ENCODE measurements around the gene TIGD6. TPM values are rescaled to one million over a fixed set of nuclear protein-coding genes. Genes with fewer than 3 reads are reported as not detected.

The TIGD6 gene
- total RNA-seq, 1 experiment from 2014 or later: 2.1 TPM

- no peak overlapping the region for H3K4me3 Mint-ChIP-seq
- H3K27me3 Mint-ChIP-seq (ENCODE audit: low read depth): no peaks in the 10 kb centered on the region
- H3K9me3 Mint-ChIP-seq: no peaks in the 10 kb centered on the region
- DNase-seq (ENCODE audit: low spot score): no peak
- H3K36me3 Mint-ChIP-seq: no peaks in the 10 kb centered on the region
- ChIA-PET POLR2A (no interaction called here), CTCF (interaction anchor here (1.5 to 2.7 kb wide), 2 partner anchors 102 to 121 kb away, joined by 3 to 9 read pairs; no protein-coding TSS in a partner anchor)
- no peak overlapping the region for H3K27ac Mint-ChIP-seq
- TF ChIP-seq, protein P1, sequence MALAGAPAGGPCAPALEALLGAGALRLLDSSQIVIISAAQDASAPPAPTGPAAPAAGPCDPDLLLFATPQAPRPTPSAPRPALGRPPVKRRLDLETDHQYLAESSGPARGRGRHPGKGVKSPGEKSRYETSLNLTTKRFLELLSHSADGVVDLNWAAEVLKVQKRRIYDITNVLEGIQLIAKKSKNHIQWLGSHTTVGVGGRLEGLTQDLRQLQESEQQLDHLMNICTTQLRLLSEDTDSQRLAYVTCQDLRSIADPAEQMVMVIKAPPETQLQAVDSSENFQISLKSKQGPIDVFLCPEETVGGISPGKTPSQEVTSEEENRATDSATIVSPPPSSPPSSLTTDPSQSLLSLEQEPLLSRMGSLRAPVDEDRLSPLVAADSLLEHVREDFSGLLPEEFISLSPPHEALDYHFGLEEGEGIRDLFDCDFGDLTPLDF (CRISPR knock-in tag; IDR thresholded peaks at IDR 0.05): no peak
- TF ChIP-seq ZNF416 (CRISPR knock-in tag; IDR thresholded peaks at IDR 0.05): no peak
- TF ChIP-seq ZNF317 (CRISPR knock-in tag; IDR thresholded peaks at IDR 0.05; ENCODE audit: borderline replicate concordance, low read depth): no peak
- no peak for TF ChIP-seq ZNF138 (CRISPR knock-in tag; conservative IDR thresholded peaks at IDR 0.05)
- TF ChIP-seq, protein P2, sequence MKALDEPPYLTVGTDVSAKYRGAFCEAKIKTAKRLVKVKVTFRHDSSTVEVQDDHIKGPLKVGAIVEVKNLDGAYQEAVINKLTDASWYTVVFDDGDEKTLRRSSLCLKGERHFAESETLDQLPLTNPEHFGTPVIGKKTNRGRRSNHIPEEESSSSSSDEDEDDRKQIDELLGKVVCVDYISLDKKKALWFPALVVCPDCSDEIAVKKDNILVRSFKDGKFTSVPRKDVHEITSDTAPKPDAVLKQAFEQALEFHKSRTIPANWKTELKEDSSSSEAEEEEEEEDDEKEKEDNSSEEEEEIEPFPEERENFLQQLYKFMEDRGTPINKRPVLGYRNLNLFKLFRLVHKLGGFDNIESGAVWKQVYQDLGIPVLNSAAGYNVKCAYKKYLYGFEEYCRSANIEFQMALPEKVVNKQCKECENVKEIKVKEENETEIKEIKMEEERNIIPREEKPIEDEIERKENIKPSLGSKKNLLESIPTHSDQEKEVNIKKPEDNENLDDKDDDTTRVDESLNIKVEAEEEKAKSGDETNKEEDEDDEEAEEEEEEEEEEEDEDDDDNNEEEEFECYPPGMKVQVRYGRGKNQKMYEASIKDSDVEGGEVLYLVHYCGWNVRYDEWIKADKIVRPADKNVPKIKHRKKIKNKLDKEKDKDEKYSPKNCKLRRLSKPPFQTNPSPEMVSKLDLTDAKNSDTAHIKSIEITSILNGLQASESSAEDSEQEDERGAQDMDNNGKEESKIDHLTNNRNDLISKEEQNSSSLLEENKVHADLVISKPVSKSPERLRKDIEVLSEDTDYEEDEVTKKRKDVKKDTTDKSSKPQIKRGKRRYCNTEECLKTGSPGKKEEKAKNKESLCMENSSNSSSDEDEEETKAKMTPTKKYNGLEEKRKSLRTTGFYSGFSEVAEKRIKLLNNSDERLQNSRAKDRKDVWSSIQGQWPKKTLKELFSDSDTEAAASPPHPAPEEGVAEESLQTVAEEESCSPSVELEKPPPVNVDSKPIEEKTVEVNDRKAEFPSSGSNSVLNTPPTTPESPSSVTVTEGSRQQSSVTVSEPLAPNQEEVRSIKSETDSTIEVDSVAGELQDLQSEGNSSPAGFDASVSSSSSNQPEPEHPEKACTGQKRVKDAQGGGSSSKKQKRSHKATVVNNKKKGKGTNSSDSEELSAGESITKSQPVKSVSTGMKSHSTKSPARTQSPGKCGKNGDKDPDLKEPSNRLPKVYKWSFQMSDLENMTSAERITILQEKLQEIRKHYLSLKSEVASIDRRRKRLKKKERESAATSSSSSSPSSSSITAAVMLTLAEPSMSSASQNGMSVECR (CRISPR knock-in tag; IDR thresholded peaks at IDR 0.05; ENCODE audit: borderline replicate concordance): no peak
- TF ChIP-seq CBFB (CRISPR knock-in tag; IDR thresholded peaks at IDR 0.05; ENCODE audit: low read depth): no peak
- no peak for TF ChIP-seq HMGA2 (CRISPR knock-in tag; IDR thresholded peaks at IDR 0.05)
- TF ChIP-seq, protein P3, sequence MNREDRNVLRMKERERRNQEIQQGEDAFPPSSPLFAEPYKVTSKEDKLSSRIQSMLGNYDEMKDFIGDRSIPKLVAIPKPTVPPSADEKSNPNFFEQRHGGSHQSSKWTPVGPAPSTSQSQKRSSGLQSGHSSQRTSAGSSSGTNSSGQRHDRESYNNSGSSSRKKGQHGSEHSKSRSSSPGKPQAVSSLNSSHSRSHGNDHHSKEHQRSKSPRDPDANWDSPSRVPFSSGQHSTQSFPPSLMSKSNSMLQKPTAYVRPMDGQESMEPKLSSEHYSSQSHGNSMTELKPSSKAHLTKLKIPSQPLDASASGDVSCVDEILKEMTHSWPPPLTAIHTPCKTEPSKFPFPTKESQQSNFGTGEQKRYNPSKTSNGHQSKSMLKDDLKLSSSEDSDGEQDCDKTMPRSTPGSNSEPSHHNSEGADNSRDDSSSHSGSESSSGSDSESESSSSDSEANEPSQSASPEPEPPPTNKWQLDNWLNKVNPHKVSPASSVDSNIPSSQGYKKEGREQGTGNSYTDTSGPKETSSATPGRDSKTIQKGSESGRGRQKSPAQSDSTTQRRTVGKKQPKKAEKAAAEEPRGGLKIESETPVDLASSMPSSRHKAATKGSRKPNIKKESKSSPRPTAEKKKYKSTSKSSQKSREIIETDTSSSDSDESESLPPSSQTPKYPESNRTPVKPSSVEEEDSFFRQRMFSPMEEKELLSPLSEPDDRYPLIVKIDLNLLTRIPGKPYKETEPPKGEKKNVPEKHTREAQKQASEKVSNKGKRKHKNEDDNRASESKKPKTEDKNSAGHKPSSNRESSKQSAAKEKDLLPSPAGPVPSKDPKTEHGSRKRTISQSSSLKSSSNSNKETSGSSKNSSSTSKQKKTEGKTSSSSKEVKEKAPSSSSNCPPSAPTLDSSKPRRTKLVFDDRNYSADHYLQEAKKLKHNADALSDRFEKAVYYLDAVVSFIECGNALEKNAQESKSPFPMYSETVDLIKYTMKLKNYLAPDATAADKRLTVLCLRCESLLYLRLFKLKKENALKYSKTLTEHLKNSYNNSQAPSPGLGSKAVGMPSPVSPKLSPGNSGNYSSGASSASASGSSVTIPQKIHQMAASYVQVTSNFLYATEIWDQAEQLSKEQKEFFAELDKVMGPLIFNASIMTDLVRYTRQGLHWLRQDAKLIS (CRISPR knock-in tag; IDR thresholded peaks at IDR 0.05; ENCODE audit: borderline replicate concordance): no peak
- TF ChIP-seq E2F4 (CRISPR knock-in tag; IDR thresholded peaks at IDR 0.05; ENCODE audit: borderline replicate concordance, low read depth): no peak
- no peak for TF ChIP-seq EMX1 (CRISPR knock-in tag; IDR thresholded peaks at IDR 0.05)
- no peak for TF ChIP-seq PREB (CRISPR knock-in tag; IDR thresholded peaks at IDR 0.05; ENCODE audit: borderline replicate concordance)
- TF ChIP-seq FOXJ3 (CRISPR knock-in tag; IDR thresholded peaks at IDR 0.05; ENCODE audit: borderline replicate concordance): no peak
- TF ChIP-seq ELF4 (CRISPR knock-in tag; IDR thresholded peaks at IDR 0.05; ENCODE audit: low read depth): no peak
- TF ChIP-seq, protein P4, sequence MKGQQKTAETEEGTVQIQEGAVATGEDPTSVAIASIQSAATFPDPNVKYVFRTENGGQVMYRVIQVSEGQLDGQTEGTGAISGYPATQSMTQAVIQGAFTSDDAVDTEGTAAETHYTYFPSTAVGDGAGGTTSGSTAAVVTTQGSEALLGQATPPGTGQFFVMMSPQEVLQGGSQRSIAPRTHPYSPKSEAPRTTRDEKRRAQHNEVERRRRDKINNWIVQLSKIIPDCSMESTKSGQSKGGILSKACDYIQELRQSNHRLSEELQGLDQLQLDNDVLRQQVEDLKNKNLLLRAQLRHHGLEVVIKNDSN (CRISPR knock-in tag; IDR thresholded peaks at IDR 0.05): no peak
- TF ChIP-seq, protein P5, sequence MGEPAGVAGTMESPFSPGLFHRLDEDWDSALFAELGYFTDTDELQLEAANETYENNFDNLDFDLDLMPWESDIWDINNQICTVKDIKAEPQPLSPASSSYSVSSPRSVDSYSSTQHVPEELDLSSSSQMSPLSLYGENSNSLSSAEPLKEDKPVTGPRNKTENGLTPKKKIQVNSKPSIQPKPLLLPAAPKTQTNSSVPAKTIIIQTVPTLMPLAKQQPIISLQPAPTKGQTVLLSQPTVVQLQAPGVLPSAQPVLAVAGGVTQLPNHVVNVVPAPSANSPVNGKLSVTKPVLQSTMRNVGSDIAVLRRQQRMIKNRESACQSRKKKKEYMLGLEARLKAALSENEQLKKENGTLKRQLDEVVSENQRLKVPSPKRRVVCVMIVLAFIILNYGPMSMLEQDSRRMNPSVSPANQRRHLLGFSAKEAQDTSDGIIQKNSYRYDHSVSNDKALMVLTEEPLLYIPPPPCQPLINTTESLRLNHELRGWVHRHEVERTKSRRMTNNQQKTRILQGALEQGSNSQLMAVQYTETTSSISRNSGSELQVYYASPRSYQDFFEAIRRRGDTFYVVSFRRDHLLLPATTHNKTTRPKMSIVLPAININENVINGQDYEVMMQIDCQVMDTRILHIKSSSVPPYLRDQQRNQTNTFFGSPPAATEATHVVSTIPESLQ (CRISPR knock-in tag; IDR thresholded peaks at IDR 0.05): no peak
- TF ChIP-seq ZNF671 (CRISPR knock-in tag; IDR thresholded peaks at IDR 0.05): no peak
- TF ChIP-seq, protein P6, sequence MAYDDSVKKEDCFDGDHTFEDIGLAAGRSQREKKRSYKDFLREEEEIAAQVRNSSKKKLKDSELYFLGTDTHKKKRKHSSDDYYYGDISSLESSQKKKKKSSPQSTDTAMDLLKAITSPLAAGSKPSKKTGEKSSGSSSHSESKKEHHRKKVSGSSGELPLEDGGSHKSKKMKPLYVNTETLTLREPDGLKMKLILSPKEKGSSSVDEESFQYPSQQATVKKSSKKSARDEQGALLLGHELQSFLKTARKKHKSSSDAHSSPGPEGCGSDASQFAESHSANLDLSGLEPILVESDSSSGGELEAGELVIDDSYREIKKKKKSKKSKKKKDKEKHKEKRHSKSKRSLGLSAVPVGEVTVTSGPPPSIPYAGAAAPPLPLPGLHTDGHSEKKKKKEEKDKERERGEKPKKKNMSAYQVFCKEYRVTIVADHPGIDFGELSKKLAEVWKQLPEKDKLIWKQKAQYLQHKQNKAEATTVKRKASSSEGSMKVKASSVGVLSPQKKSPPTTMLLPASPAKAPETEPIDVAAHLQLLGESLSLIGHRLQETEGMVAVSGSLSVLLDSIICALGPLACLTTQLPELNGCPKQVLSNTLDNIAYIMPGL (CRISPR knock-in tag; IDR thresholded peaks at IDR 0.05): no peak
- ATAC-seq: no peak
- peaks cover 6% of the 10 kb centered on the region for H3K4me1 Mint-ChIP-seq
Measured at GRCh38 chr5:149954798-149955197, 45.7 kb downstream of the TIGD6 start.

Data from WTC11 (cell line).